DOHH2 (cell line): ENCODE measurements around the gene DGAT2.

Experiments
- CTCF ChIP-seq: fragments of 200-600 bp; sonication (generic); IDR thresholded peaks from one replicate; pipeline ENCODE4 v1.5.1; 2014; ENCODE audit warnings: antibody characterized with exemption, mild to moderate bottlenecking, low read depth, low read length; ENCODE audit not compliant: poor library complexity, severe bottlenecking
- EZH2phosphoT487 ChIP-seq: fragments of 200-600 bp; sonication (generic); IDR thresholded peaks from 2 replicates; pipeline ENCODE4 v1.6.1; 2017; ENCODE audit warnings: borderline replicate concordance, mild to moderate bottlenecking, antibody characterized with exemption, low read length, moderate library complexity, mixed read lengths

- no peak for TF ChIP-seq CTCF
- TF ChIP-seq EZH2phosphoT487, result no peak
These were observed 82.2 kb downstream of the DGAT2 start for GRCh38 chr11:75850787-75851186.
